ENCODE data around the gene KRT86.
"Not testable (repeated sequence)": the region's sequence is repeated elsewhere in the genome, so short reads cannot be mapped to it uniquely, and the experiment has no call there.

The KRT86 gene

GRCh38 chr12:52233462-52234207, 40.8 kb upstream of the KRT86 start:
- peaks cover 10% of the 10 kb centered on the region for H3K27me3 ChIP-seq (ENCODE audit: control insufficient read depth, insufficient read depth, low read length)
- H3K4me3 ChIP-seq (ENCODE audit: low read length) = no peak overlapping the region
- no peak overlapping the region for H3K27ac ChIP-seq (ENCODE audit: low read depth, low read length)
- H3K4me1 ChIP-seq (ENCODE audit: control insufficient read depth, insufficient read depth, low read length) = no peaks in the 10 kb centered on the region
- H3K9ac ChIP-seq (ENCODE audit: low read length) = no peak overlapping the region
- H3K36me3 ChIP-seq (ENCODE audit: control insufficient read depth, insufficient read depth, low read length) = no peaks in the 10 kb centered on the region

- H3K27me3 ChIP-seq (ENCODE audit: control insufficient read depth, insufficient read depth, low read length) = peaks cover 10% of the 10 kb centered on the region
- H3K36me3 ChIP-seq (ENCODE audit: control insufficient read depth, insufficient read depth, low read length) = no peaks in the 10 kb centered on the region
- no peak overlapping the region for H3K27ac ChIP-seq (ENCODE audit: low read depth, low read length)
- no peak overlapping the region for H3K4me3 ChIP-seq (ENCODE audit: low read length)
- H3K9ac ChIP-seq (ENCODE audit: low read length) = no peak overlapping the region
- no peaks in the 10 kb centered on the region for H3K4me1 ChIP-seq (ENCODE audit: control insufficient read depth, insufficient read depth, low read length)
These were observed 40.1 kb upstream of the KRT86 start for GRCh38 chr12:52234223-52234810.

- H3K36me3 ChIP-seq (ENCODE audit: control insufficient read depth, insufficient read depth, low read length) = no peaks in the 10 kb centered on the region
- no peak overlapping the region for H3K27ac ChIP-seq (ENCODE audit: low read depth, low read length)
- H3K4me1 ChIP-seq (ENCODE audit: control insufficient read depth, insufficient read depth, low read length) = no peaks in the 10 kb centered on the region
- H3K9ac ChIP-seq (ENCODE audit: low read length) = no peak overlapping the region
- no peak overlapping the region for H3K4me3 ChIP-seq (ENCODE audit: low read length)
- peaks cover 10% of the 10 kb centered on the region for H3K27me3 ChIP-seq (ENCODE audit: control insufficient read depth, insufficient read depth, low read length)
These were observed 39.3 kb upstream of the KRT86 start for GRCh38 chr12:52235001-52235764.

- H3K27ac ChIP-seq (ENCODE audit: low read depth, low read length) = no peak overlapping the region
- H3K27me3 ChIP-seq (ENCODE audit: control insufficient read depth, insufficient read depth, low read length) = peaks cover 10% of the 10 kb centered on the region
- H3K9ac ChIP-seq (ENCODE audit: low read length) = no peak overlapping the region
These were observed 38.6 kb upstream of the KRT86 start for GRCh38 chr12:52235822-52236361.

GRCh38 chr12:52236386-52237050, 37.9 kb upstream of the KRT86 start:
- H3K4me3 ChIP-seq (ENCODE audit: low read length) = no peak overlapping the region
- H3K36me3 ChIP-seq (ENCODE audit: control insufficient read depth, insufficient read depth, low read length) = no peaks in the 10 kb centered on the region
- H3K4me1 ChIP-seq (ENCODE audit: control insufficient read depth, insufficient read depth, low read length) = no peaks in the 10 kb centered on the region
- H3K27me3 ChIP-seq (ENCODE audit: control insufficient read depth, insufficient read depth, low read length) = peaks cover 6% of the 10 kb centered on the region
- no peak overlapping the region for H3K27ac ChIP-seq (ENCODE audit: low read depth, low read length)
- H3K9ac ChIP-seq (ENCODE audit: low read length) = no peak overlapping the region

More at GRCh38 chr12:52235822-52236361, 38.6 kb upstream of the KRT86 start:
- Histone ChIP-seq H3K36me3 (ENCODE audit: control insufficient read depth, insufficient read depth, low read length) (no peaks in the 10 kb centered on the region), H3K4me3 (ENCODE audit: low read length) (no peak overlapping the region), H3K4me1 (ENCODE audit: control insufficient read depth, insufficient read depth, low read length) (no peaks in the 10 kb centered on the region)

- H3K4me3 ChIP-seq (ENCODE audit: low read length) = no peak overlapping the region
- H3K36me3 ChIP-seq (ENCODE audit: control insufficient read depth, insufficient read depth, low read length) = no peaks in the 10 kb centered on the region
- peaks cover 3% of the 10 kb centered on the region for H3K4me1 ChIP-seq (ENCODE audit: control insufficient read depth, insufficient read depth, low read length)
- no peak overlapping the region for H3K9ac ChIP-seq (ENCODE audit: low read length)
- H3K27ac ChIP-seq (ENCODE audit: low read depth, low read length) = no peak overlapping the region
- H3K27me3 ChIP-seq (ENCODE audit: control insufficient read depth, insufficient read depth, low read length) = peaks cover 6% of the 10 kb centered on the region
These were observed 36.1 kb upstream of the KRT86 start for GRCh38 chr12:52238207-52238840.

GRCh38 chr12:52238916-52239646, 35.4 kb upstream of the KRT86 start:
- no peaks in the 10 kb centered on the region for H3K36me3 ChIP-seq (ENCODE audit: control insufficient read depth, insufficient read depth, low read length)
- peaks cover 11% of the 10 kb centered on the region for H3K4me1 ChIP-seq (ENCODE audit: control insufficient read depth, insufficient read depth, low read length)
- no peak overlapping the region for H3K27ac ChIP-seq (ENCODE audit: low read depth, low read length)
- peaks cover 3% of the 10 kb centered on the region for H3K27me3 ChIP-seq (ENCODE audit: control insufficient read depth, insufficient read depth, low read length)
- no peak overlapping the region for H3K9ac ChIP-seq (ENCODE audit: low read length)
- no peak overlapping the region for H3K4me3 ChIP-seq (ENCODE audit: low read length)

GRCh38 chr12:52239767-52240166, 34.7 kb upstream of the KRT86 start:
- H3K36me3 ChIP-seq (ENCODE audit: control insufficient read depth, insufficient read depth, low read length) = no peaks in the 10 kb centered on the region
- H3K27me3 ChIP-seq (ENCODE audit: control insufficient read depth, insufficient read depth, low read length) = peaks cover 2% of the 10 kb centered on the region
- H3K27ac ChIP-seq (ENCODE audit: low read depth, low read length) = no peak overlapping the region
- peaks cover 17% of the 10 kb centered on the region for H3K4me1 ChIP-seq (ENCODE audit: control insufficient read depth, insufficient read depth, low read length)
- H3K4me3 ChIP-seq (ENCODE audit: low read length) = no peak overlapping the region
- no peak overlapping the region for H3K9ac ChIP-seq (ENCODE audit: low read length)

GRCh38 chr12:52240247-52240646, 34.2 kb upstream of the KRT86 start:
- not testable (repeated sequence) for H3K4me3 ChIP-seq (ENCODE audit: low read length); H3K36me3 ChIP-seq (ENCODE audit: control insufficient read depth, insufficient read depth, low read length); H3K9ac ChIP-seq (ENCODE audit: low read length); H3K27ac ChIP-seq (ENCODE audit: low read depth, low read length); H3K27me3 ChIP-seq (ENCODE audit: control insufficient read depth, insufficient read depth, low read length)
- H3K4me1 ChIP-seq (ENCODE audit: control insufficient read depth, insufficient read depth, low read length) = peaks cover 17% of the 10 kb centered on the region

- Histone ChIP-seq H3K27me3 (ENCODE audit: control insufficient read depth, insufficient read depth, low read length) (peaks cover 3% of the 10 kb centered on the region), H3K27ac (ENCODE audit: low read depth, low read length) (no peak overlapping the region), H3K4me1 (ENCODE audit: control insufficient read depth, insufficient read depth, low read length) (peaks cover 17% of the 10 kb centered on the region), H3K4me3 (ENCODE audit: low read length) (no peak overlapping the region), H3K9ac (ENCODE audit: low read length) (no peak overlapping the region), H3K36me3 (ENCODE audit: control insufficient read depth, insufficient read depth, low read length) (no peaks in the 10 kb centered on the region)
These were observed 33.1 kb upstream of the KRT86 start for GRCh38 chr12:52241205-52241842.

Data from rectal smooth muscle tissue (tissue), 1 donor.